Measurements from ENCODE around the gene UNC13C.

Gene UNC13C

GRCh38 chr15:54567408-54568035, 589.3 kb downstream of the UNC13C start:
- DNase-seq (ENCODE audit: low read depth in 3 of 3): no peak

- DNase-seq (ENCODE audit: low read depth in 3 of 3): no peak
Observed at GRCh38 chr15:54568381-54568780, 590.1 kb downstream of the UNC13C start.

DNA sequence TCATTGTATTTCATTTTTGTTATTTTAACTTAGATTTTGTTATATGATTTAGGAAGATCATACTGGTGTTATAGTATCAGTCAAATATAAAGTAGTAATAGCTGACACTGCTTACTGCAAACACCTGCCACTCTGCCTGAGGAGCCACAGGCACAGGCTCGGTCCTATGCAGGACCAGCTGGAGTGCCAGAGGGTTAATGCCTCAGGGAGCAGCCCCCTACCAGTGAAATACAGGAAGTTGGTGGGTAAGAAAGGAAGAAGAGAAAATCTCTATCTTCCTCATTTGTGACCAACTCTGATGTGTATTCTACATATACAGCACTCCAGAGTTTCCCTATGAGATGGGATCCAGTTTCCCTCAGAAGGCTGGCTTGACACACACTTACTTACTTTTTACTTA, 593.3 kb downstream of the UNC13C start:
- DNase-seq (ENCODE audit: low read depth in 3 of 3): no peak

DNA sequence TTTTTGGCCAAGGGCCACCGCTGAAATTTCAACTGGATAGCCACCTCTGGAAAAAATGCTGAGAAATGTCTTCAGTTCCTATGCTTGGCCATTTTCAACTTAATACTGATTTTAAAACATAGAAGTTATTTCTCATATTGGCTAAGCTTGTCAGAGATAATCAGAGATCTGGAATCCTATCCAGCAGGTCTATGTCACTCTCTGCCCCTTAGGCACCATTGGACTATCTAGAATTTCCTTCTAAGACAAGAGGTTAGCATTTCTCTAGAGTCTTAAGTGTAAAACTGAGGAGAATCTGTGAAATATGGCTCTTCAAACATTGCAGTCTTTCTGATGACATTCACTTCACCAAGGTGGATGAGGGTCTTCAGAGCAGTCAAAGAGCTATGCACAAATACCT, 597.3 kb downstream of the UNC13C start:
- DNase-seq (ENCODE audit: low read depth in 3 of 3): no peak

- DNase-seq (ENCODE audit: low read depth in 3 of 3): no peak
Observed at GRCh38 chr15:54576298-54576935, 598.2 kb downstream of the UNC13C start.

DNA sequence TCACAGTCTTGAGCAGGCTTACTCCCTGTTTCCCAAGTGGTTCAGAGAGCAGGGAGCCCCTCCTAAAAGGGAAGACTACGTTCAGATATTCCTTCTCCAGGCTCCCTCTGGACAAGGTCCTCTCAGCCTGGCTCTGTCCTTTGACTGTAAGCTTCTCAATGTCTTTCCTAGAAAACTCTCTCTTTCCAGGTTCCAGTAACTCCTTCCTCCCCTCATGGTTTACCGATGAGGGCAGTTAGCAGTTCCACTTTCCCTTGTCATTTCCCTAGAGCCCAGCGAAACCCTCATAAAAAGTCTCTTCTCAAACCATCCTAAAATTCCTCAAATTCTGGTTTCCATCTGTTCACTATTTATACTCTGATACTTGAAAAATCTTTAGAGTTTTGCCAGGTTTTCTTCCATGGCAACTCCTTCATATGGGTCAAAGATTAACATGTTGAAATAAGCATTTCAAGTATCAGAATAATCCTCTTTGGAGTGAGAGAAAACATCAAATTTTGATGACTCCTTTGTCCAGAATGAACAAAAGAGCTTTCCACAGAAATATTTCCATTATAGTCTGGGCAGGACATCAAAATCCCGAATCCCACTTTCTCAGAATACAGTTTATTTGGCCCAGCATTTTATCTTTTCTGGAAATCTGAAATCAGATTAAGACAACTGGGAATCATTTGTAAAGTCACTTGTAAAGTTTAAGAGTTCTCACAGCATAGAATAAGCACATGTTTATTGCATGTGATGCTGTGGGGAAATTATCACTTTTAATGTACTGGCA, 599.4 kb downstream of the UNC13C start:
- no peak for DNase-seq (ENCODE audit: low read depth in 3 of 3)

- no peak for DNase-seq (ENCODE audit: low read depth in 3 of 3)
Observed at GRCh38 chr15:54579855-54580254, 601.6 kb downstream of the UNC13C start.

- no peak for DNase-seq (ENCODE audit: low read depth in 3 of 3)
Observed at GRCh38 chr15:54580643-54581042, 602.4 kb downstream of the UNC13C start.

- DNase-seq (ENCODE audit: low read depth in 3 of 3): no peak
Observed at GRCh38 chr15:54582863-54583643, 604.8 kb downstream of the UNC13C start.

GRCh38 chr15:54585063-54585462, 606.8 kb downstream of the UNC13C start:
- DNase-seq (ENCODE audit: low read depth in 3 of 3): no peak

GRCh38 chr15:54594115-54594514, 615.9 kb downstream of the UNC13C start:
- DNase-seq (ENCODE audit: low read depth in 3 of 3): peak in 1 of 3 donors; percentile 0

- DNase-seq (ENCODE audit: low read depth in 3 of 3): no peak
Observed at GRCh38 chr15:54599386-54599785, 621.1 kb downstream of the UNC13C start.

- no peak for DNase-seq (ENCODE audit: low read depth in 3 of 3)
Observed at GRCh38 chr15:54605043-54605442, 626.8 kb downstream of the UNC13C start.

DNA sequence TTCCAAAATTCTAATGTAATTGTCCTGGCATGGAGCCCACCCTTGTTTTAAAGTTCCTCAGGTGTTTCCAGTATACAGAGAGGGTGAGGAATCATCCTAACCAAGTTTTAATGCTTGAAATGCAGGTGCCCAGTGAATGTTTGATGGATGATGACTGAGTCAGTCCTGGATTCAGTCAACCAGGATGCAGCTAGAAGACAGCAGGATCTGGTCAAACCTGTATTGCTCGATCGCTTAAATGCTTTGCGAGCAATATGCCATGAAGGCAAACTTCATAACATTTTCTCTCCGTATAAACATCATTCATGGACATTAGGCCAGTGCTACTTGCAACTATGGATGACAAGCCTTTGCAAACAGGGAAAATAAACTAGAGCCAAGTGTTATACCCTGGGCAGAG, 627.3 kb downstream of the UNC13C start:
- DNase-seq (ENCODE audit: low read depth in 3 of 3): no peak

GRCh38 chr15:54608876-54609835, 630.9 kb downstream of the UNC13C start:
- DNase-seq (ENCODE audit: low read depth in 3 of 3): no peak

DNA sequence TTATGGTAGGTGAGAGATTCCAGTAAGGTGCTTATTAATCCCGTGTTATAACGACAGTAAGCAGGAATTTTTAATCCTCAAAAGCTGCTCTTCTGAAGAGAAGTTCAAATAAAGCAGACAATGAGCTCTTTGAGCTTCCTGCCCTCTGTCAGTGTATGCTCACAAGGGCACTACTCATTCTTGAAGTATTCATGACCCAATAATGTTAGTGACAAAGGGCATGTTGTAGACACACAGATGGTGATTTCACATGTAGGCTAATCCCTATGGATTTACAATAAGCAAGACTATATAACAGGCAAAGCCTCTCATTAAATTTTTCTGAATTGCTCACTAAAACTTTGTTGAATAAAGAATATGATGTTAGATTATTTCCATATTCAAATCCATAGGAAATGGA, 639.9 kb downstream of the UNC13C start:
- no peak for DNase-seq (ENCODE audit: low read depth in 3 of 3)

DNA sequence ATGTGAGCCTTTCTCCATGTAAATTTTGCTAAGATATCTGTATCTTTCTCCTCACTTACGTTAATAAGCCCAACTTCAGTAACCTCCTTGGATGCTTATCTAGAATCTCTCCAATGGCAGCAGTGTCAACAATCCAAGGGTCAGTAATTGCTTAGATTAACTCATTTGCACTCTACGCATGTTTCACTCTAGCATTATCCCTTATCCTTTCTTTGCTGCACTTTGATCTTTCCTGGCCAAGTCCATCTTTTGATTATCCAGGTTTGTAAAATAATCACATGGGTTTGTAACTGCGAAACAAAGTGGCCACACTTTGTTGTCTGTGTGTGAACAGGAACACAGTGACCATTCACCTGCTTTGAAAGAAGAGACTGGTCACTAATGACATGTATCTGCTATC, 640.9 kb downstream of the UNC13C start:
- DNase-seq (ENCODE audit: low read depth in 3 of 3): no peak

DNA sequence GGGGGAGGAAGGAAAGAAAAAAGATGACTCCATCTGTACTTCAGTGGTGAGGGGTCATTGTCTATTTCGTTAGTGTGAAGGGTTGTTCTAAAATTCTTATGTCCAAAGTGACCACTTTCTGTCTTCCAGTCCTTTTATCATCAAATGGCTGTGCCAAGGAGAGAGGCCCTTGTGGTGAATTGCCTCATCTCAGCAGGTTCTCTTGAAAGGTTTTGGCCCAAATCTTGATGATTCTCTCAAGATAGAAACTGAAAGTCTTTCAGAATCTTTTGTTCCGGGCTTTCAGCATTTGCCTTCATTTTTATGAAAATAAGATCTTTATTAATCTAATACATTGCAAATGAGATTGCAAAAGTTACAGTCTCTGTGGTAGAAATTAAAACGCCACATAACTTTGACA, 642.7 kb downstream of the UNC13C start:
- DNase-seq (ENCODE audit: low read depth in 3 of 3): no peak

DNA sequence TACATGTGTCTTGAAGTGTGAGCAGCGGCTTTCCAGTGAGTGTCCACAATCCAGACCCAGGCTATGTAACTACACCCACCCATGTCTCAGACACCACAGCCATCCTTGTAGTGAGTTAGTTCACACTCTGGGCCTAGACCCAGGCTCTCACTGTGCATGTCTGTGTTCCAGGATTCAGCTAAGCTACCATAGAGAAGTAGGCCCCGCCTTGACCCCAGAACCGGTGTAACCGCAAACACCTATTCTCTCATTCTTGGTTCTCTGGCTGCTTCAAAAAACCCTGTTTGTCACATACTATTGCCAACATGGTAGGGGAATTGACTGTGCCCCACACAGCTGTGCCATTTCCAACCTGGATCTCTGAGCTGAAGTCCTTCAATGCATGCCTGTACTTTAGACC, 657.9 kb downstream of the UNC13C start:
- no peak for DNase-seq (ENCODE audit: low read depth in 3 of 3)

- no peak for DNase-seq (ENCODE audit: low read depth in 3 of 3)
Observed at GRCh38 chr15:54638666-54639065, 660.4 kb downstream of the UNC13C start.

GRCh38 chr15:54640873-54641272, 662.6 kb downstream of the UNC13C start:
- no peak for DNase-seq (ENCODE audit: low read depth in 3 of 3)

Data from stimulated activated CD4-positive, alpha-beta T cell treated with anti-CD3 and anti-CD28 coated beads, TNF-alpha, amount 100 ng/mL, for 48 hours (primary cell).